T-helper 2 cell (primary cell): Measurements from ENCODE around the gene OR52I2.

Source experiments
- DNase-seq, 5 experiments: peaks; one replicate each; pipeline versions ENCODE4 v3.0.0 to v3.0.0-alpha.2; 2012 to 2022

Gene OR52I2

DNA sequence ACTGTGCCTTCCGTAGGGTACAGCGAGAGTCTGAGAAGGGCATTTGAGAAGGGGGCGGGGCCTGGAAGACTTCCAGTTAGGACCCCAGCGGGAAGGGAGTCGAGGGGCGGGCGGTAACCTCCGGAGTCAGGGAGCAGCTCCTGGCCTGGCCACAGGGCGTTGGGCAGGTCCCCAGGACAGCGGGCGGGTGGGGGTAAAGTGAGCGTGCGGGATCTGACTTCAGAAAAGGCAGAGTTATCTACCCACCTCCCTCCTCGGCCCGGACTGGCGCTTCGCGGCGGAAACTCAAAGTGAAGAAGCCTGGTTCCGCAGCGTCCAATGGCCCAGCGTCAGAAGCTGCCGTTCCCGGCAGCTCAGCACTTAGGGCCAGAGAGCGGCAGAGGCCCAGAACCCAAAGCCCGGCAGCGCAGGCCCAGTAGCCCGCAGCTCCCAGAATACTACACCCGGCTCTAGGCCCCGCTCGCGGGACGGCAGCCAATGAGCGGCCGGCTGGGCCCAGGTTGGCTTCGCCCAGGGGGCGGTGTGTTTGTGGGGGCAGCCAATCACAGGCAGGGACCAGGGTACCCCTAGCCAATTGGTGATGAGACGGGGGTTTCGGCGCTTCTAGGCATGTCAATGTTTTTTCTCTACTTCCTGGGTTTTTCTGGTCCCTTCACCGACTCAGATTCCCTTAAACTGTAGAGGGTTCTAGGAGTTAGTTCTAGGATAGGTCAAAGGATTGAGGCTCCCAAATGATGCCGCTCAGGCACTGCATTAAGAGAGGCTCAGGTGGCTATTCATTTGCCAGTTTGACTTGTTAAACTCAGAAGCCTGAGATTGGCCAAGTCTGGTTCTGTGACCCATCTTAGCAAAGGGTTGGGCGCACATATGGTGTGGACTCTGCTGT, 26.5 kb downstream of the OR52I2 start, which contains the start of gene TRIM68:
Gene TRIM68, minus strand, starts transcription at position 451 of the 886 bp plus-strand sequence. CDS start 2,727 bp downstream, outside the sequence.
- DNase-seq, result peak; percentile 82 to 97 (median 92)

DNA sequence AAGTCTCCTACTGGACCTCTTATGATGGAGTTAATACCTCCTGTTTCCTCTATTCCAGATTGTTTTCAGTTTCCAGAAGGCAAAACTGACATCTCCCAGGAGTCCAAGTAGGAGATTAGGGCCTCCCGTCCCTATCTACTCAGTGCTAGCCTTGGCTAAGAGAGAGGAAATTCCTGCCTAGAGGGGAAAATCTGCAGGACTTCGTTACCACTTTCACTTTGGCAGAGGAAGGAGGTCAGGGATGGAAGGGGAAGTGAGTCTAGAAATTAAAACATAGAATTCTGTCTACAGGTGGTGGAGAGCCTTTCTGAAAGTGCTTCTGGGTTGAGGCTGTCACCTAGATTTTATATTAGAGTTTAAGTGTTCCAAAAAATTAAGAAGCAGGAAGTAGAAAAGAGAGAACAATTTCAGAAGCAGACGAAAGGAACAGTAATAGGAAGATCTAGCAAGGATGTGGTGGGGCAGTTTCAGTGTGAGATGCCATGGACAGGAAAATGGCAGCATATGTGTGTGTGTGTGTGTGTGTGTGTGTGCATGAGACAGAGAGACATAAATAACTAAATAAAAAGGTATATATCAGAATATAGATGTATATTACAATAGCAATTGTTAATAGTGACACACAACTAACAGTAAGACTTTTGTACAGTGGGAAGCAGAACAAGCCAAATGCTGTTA, 28.9 kb downstream of the OR52I2 start:
- peak in 2 of 5 experiments; percentile 15 to 81 for DNase-seq

DNA sequence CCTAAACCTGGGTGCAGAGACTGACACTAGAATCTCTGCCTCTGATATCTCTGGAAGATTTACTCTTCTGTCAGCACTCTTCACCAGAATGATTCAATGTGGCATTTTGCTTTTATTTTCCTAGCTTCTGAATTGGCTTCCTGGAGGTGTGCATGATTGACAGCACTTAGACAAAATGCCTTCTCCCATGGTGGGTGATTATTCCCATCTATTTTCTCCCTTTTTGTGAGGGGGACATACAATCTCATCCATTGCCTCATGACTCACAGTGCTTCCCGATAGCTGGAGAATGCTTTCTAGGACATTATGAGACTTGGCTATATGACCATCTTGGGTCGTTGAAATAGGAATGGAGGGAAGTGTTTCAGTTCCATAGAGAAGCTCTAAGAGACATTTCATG, 30.4 kb downstream of the OR52I2 start:
- DNase-seq, result no peak

DNA sequence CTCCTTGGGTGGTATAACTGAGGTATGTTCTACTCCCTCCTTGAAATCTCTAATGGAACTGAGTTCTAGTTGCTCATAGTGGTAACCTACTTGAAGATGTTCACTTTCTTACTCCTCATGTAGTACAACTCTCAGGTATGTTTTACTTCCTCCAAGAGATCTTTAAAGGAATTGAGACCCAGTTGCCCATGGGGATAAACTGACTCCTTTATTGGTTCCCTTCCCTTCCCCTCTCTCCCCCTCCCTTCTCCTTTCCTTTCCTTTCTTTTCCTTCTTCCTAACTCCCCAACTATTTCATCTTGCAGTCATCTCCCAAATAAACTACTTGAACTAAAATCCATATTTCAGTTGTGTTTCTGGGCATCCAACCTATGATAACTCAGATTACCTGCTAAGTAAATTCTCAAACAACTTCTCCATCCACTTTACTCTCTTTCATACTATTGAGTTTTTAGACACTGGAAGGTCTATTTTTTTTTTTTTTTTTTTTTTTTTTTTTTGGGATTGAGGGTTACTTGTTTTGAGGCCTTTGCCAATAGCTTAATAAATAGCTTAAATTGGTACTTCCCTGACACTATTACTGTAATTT, 34.4 kb downstream of the OR52I2 start:
- DNase-seq, result no peak

DNA sequence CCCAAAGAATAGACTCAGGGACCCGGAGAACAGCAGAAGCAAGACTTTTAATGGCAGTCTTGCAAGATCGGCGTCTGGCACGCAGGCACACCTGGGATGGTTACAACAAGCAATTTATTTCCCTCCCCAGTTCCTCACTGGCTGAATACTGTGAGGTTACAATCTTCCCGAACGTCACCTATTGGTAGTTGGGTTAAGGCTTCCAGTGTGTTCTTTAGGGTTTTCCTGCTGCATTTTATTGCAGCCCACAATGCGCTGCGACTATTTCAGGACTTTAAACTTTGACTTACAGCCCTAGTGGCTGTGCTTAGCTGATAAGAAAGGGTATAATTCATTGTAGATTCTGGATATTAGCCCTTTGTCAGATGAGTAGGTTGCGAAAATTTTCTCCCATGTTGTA, 38.0 kb downstream of the OR52I2 start:
- no peak for DNase-seq

DNA sequence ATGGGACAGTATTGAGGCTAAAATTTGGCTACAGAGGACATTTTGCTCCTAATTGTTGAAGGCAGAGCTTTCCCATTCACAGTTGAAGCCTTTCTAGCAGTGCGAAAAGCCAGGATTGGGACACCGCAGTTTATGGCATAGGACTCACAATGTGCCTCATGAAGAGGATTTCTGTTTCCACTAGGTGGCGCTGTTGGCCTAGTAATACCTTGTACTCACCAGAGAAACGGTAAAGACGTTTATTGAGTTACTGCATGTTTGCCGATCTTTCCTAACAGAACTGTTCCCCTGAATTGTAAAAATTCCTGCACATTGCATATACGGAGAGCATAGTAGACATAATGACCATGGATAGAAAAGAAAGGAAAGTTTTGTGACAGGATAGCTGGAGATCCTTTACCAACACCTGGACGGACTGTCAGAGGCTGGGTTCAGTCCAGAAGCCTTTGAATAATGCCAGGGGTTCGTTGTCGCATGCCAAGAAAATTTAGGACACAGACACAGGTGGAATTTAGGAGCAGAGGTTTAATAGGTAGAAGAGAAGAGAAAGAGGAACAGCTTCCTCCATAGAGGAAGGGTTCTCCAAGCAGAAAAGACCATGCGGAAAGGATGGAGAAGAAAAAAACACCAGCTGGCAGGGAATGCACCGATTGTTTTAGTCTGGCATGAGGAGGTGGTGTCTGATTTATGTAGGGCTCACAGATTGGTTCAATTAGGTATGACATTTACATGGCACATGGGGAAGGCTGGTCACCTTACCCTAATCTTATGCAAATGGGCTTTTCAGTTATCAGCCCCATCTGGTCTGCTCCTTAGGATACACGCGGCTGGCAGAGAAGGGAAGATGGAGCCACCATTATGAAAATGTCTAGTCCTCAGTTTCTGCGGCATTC, 44.9 kb downstream of the OR52I2 start:
- DNase-seq, result peak in 1 of 5 experiments; percentile 58

DNA sequence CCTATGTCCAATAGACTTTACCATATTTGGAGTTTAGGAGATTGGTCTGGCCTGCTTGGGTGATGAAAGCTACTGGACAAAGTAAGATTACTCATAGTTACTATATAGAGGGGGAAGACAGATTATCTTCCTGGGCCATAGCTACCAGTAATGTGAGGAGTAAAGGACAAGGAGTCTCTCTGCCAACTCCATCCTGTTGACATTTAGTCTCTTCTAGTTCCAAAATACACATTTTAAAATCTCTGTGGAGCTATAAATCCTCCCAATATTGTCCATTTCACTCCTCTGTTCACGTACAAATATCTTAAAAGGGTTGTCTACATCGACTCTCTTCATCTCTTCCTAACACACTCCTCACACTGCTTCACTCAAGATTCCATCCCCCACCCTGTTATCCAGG, 54.6 kb downstream of the OR52I2 start:
- no peak for DNase-seq

DNA sequence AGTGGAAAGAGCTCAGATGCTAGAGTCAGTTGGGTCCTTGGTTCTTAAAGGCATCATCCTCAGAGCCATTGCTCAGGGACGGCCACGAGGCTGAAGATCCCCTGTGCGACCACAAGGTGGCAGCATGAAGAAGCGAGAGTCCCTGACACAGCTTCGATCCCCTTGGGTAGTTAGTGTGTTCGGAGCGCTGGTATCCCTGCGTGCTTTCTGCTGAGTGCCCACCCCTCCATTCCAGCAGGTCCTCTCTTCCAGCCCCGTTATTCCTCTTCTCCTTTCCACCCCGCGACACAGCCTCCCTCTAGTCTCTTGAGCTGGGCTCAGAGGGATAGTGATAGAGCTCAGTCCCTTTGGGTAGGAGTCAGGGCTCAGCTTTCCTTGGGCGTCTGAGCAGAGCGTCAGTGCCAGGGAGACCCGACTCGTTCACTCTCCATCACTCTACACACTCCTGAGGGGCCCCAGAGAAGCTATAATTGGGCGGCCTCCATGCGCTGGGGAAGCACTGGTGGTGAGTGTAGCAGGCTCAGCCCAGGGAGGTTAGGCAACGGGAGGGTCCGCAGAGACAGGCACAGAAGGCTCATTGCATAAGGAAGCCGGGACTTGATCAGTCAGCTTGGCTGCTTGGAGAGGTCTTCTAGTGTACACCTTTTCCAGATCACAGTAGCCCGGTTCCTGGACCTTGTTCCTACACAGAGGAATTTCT, 55.6 kb downstream of the OR52I2 start, which contains the start of gene OR51D1:
Gene OR51D1, plus strand, starts transcription at position 516 of the 700 bp plus-strand sequence. CDS start 2,314 bp downstream, outside the sequence.
- peak; percentile 18 to 62 (median 46) for DNase-seq

DNA sequence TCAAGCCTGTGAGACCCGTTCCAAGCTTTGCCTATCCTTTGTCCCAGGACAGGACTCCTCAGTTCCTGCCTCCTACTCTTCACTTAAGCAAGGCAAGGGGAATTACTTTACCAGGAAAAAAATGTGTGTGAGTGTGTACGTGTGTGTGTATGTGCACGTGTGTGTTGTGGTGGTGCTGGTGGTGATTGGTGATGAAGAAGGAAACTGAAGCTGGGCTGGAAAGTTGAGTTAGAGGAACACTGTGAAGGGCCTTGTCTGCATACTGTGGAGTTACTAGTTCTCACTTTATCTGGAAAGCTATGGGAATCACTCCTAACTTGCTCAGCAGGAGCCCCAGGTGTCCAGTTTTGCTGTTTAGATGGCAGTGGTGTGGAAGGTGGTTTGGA, 56.1 kb downstream of the OR52I2 start:
- DNase-seq, result no peak

DNA sequence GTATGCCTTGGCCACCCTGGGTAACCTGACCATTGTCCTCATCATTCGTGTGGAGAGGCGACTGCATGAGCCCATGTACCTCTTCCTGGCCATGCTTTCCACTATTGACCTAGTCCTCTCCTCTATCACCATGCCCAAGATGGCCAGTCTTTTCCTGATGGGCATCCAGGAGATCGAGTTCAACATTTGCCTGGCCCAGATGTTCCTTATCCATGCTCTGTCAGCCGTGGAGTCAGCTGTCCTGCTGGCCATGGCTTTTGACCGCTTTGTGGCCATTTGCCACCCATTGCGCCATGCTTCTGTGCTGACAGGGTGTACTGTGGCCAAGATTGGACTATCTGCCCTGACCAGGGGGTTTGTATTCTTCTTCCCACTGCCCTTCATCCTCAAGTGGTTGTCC, 58.4 kb downstream of the OR52I2 start:
- DNase-seq, result no peak

DNA sequence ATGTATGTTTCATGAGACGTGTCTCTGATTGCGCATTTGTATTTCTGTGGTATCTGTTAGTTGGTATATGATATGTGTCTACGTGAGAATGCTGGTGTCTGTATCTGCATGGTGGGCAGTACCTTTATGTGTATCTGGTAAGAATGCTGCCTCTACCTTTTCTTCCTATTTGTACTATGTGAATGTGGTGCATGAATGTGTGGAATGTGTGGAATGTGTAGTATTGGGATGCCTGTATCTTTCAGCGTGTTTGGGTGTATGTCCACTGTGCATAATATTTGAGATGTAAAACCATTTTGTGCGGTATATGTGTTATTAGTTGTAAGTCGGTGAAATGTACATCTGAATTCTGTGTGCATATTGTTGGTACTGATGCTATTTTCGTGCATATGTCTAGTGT, 60.0 kb downstream of the OR52I2 start:
- DNase-seq, result no peak

DNA sequence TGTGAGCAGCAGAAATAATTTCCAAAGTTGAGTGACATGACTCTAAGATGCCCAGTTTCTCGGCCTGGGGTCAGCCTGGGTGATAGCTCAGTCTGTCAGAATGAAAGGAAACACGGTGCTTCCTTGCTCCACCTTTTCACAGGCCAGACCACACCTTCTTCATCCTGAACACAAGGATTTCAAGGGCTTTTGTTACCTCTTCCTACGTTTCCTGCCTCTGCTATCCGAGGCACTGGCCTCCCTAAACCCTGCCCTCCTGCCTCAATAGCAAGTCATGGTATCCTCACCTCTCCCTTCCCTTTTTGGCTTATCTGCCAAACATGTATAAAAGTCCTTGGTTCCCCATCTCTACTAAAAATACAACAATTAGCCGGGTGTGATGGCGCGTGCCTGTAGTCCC, 60.5 kb downstream of the OR52I2 start:
- no peak for DNase-seq
